Choroid plexus epithelial cell (primary cell): ENCODE measurements around the gene ADAM19.

Source experiments
- DNase-seq: peaks from one replicate; pipeline ENCODE4 v3.0.0-alpha.2; 2010; ENCODE audit warnings: low read depth
- H3K4me3 ChIP-seq: 2 replicates; pipeline ENCODE4 v1.5.1; 2011; ENCODE audit warnings: low read depth, mild to moderate bottlenecking, control low read depth, low read length, moderate library complexity
- CTCF ChIP-seq: conservative IDR thresholded peaks from 2 replicates; pipeline ENCODE4 v1.5.1; 2011; ENCODE audit warnings: low read depth, mild to moderate bottlenecking, control low read depth, inconsistent platforms, low read length, moderate library complexity

ADAM19 gene

GRCh38 chr5:157468293-157468965 lies 107.1 kb downstream of the ADAM19 start:
- H3K4me3 ChIP-seq = no peak overlapping the region
- no peak for TF ChIP-seq CTCF
- DNase-seq = no peak

- peak; percentile 93 for DNase-seq
- H3K4me3 ChIP-seq = no peak overlapping the region
- no peak for TF ChIP-seq CTCF
Measured at GRCh38 chr5:157464519-157465171, 110.9 kb downstream of the ADAM19 start.

- no peak for DNase-seq
- H3K4me3 ChIP-seq = no peak overlapping the region
- TF ChIP-seq CTCF = no peak
Measured at GRCh38 chr5:157463621-157464518, 111.7 kb downstream of the ADAM19 start.

GRCh38 chr5:157463081-157463480 lies 112.5 kb downstream of the ADAM19 start:
- TF ChIP-seq CTCF = no peak
- DNase-seq = no peak
- no peak overlapping the region for H3K4me3 ChIP-seq

- H3K4me3 ChIP-seq = no peak overlapping the region
- no peak for TF ChIP-seq CTCF
- DNase-seq = no peak
Measured at GRCh38 chr5:157460921-157461792, 114.4 kb downstream of the ADAM19 start.
